Lower lobe of right lung (tissue), 2 donors: ENCODE measurements around the gene MYO1D. TPM values are rescaled to one million over a fixed set of nuclear protein-coding genes. Genes with fewer than 3 reads are reported as not detected.

ENCODE experiments used
- ATAC-seq, 2 donors: fragments of 200-7000 bp; cut with Tn5 transposase; one replicate each; pipeline ENCODE4 v1.9.1; 2020 to 2022; ENCODE audit warnings: mild to moderate bottlenecking in 2 of 2, moderate library complexity in 2 of 2
- DNase-seq: peaks from one replicate; pipeline ENCODE4 v3.0.0-alpha.2; 2020
- H3K27ac ChIP-seq: fragments of 200-600 bp; one replicate; pipeline ENCODE4 v1.8.0; 2022
- H3K27me3 ChIP-seq: fragments of 200-600 bp; one replicate; pipeline ENCODE4 v1.8.0; 2022; ENCODE audit warnings: low read depth
- H3K36me3 ChIP-seq: fragments of 200-600 bp; one replicate; pipeline ENCODE4 v1.8.0; 2022; ENCODE audit warnings: mild to moderate bottlenecking
- H3K4me1 ChIP-seq: fragments of 200-600 bp; one replicate; pipeline ENCODE4 v1.8.0; 2022
- H3K4me3 ChIP-seq: fragments of 200-600 bp; one replicate; pipeline ENCODE4 v1.8.0; 2022; ENCODE audit warnings: mild to moderate bottlenecking
- H3K9me3 ChIP-seq: fragments of 200-600 bp; one replicate; pipeline ENCODE4 v1.8.0; 2022
- intact Hi-C: fragments of 100-400 bp; cut with DNase I; formaldehyde crosslinking; loops from one replicate; pipeline ENCODE4 v1.11.0; 2022
- total RNA-seq: library from RNA; stranded (reverse); fragmentation: NEBNext Ultra II Directional; extraction: Animal tissue kit (Norgen Biotek cat#: 25700); gene quantifications from one replicate; pipeline ENCODE4 v1.2.1, GENCODE V29; 2021
- TF ChIP-seq, protein P1 (sequence below): fragments of 200-600 bp; IDR thresholded peaks from one replicate; pipeline ENCODE4 v1.8.0; 2022; ENCODE audit warnings: antibody characterized with exemption, mild to moderate bottlenecking
- donor health status: DM: no; HTN: yes; CAD: no; lungs with severe emphysema.

Gene MYO1D
- total RNA-seq, 1 donor from 2014 or later = 58.0 TPM

DNA sequence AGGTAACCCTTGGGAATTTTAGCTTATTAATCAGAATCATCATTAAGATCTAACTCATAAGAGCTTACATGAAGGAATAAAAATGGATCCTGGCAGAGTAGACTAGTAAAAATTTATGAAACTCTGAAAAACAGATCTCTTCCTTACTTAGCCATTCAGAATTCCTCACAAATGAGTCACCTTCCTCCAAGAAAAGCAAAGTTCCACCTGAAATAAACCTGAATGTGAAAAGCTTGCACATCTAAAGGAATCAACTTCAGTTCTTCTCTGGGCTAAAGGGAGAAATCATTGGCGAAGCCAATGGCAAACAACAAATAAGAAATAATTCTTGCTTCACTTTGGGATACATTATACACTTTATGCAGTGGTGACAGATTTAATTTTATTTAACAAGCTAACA is 22.7 kb downstream of the MYO1D start:
- DNase-seq = no peak
- ATAC-seq = no peak
- Histone ChIP-seq H3K9me3 (no peaks in the 10 kb centered on the region), H3K4me3 (no peak overlapping the region), H3K4me1 (peaks cover 8% of the 10 kb centered on the region), H3K27me3 (no peaks in the 10 kb centered on the region), H3K27ac (no peak overlapping the region), H3K36me3 (no peaks in the 10 kb centered on the region)
- intact Hi-C loops = no loop called here
- TF ChIP-seq, protein P1, sequence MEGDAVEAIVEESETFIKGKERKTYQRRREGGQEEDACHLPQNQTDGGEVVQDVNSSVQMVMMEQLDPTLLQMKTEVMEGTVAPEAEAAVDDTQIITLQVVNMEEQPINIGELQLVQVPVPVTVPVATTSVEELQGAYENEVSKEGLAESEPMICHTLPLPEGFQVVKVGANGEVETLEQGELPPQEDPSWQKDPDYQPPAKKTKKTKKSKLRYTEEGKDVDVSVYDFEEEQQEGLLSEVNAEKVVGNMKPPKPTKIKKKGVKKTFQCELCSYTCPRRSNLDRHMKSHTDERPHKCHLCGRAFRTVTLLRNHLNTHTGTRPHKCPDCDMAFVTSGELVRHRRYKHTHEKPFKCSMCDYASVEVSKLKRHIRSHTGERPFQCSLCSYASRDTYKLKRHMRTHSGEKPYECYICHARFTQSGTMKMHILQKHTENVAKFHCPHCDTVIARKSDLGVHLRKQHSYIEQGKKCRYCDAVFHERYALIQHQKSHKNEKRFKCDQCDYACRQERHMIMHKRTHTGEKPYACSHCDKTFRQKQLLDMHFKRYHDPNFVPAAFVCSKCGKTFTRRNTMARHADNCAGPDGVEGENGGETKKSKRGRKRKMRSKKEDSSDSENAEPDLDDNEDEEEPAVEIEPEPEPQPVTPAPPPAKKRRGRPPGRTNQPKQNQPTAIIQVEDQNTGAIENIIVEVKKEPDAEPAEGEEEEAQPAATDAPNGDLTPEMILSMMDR = no peak

DNA sequence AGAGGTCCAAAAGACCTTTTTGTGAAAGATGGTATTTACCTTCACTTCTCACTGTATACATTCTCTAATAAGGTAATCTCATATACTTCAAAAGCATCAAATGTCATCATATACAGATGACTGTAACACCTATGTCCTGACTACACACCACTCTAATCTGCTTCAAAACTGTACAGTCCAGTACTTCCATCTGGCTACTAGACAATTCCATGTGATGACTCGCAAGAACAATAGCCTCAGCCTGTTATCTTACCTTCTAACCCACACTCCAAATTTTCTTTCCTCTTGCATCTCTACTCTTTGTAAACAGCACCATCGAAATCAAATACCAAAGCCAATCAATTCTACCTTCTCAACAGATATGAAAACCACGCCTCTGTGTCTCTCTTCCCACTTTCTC is 24.1 kb downstream of the MYO1D start:
- DNase-seq = no peak
- TF ChIP-seq, protein P1 = no peak
- H3K4me3 ChIP-seq = no peak overlapping the region
- ATAC-seq = no peak
- intact Hi-C loops = no loop called here
- H3K9me3 ChIP-seq = no peaks in the 10 kb centered on the region
- H3K36me3 ChIP-seq = no peaks in the 10 kb centered on the region
- H3K4me1 ChIP-seq = peaks cover 8% of the 10 kb centered on the region
- no peak overlapping the region for H3K27ac ChIP-seq
- H3K27me3 ChIP-seq = no peaks in the 10 kb centered on the region

DNA sequence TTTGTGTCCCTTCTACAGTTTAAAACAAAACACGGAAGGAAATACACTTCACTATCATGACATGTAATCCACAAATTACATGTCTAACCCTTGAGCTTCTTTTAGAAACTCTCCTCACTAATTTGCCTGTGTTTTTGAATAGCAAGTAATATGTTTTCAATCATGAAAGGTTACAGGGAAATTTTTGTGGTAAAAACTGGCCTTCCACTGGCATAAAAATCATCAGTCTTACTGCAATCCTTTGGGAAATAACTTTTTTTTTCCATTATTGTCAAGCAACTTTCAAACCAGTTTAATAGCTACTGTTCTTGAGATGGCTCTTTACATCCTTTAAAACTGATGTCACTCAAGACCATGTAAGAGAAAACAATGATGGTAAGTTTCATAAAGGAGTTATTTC is 27.0 kb downstream of the MYO1D start:
- no peaks in the 10 kb centered on the region for H3K9me3 ChIP-seq
- TF ChIP-seq, protein P1 = no peak
- intact Hi-C loops = no loop called here
- no peak overlapping the region for H3K4me3 ChIP-seq
- DNase-seq (no peak), ATAC-seq (no peak)
- no peak overlapping the region for H3K27ac ChIP-seq
- peaks cover 8% of the 10 kb centered on the region for H3K4me1 ChIP-seq
- no peaks in the 10 kb centered on the region for H3K36me3 ChIP-seq
- no peaks in the 10 kb centered on the region for H3K27me3 ChIP-seq

DNA sequence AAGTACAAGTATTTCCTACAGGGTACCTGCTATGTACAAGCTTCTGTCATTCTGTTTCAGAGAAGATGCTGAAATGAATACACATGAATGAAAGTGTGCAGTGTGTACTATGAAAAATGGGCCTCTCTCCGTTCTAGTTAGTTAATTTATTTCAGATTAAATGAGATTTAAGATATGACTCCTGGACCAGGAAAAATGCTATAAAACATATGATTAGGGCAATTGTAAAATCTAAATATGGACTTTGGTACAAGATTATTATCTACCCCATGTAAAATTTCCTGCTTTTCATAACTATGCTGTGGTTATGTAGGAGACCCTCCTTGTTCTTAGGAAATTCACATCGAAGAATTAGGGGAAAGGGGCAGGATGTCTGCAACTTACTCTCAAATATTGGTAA is 28.9 kb downstream of the MYO1D start:
- ATAC-seq (no peak), DNase-seq (no peak)
- H3K4me1 ChIP-seq = no peaks in the 10 kb centered on the region
- TF ChIP-seq, protein P1 = no peak
- intact Hi-C loops = no loop called here
- no peaks in the 10 kb centered on the region for H3K27me3 ChIP-seq
- H3K4me3 ChIP-seq = no peak overlapping the region
- no peak overlapping the region for H3K27ac ChIP-seq
- H3K9me3 ChIP-seq = no peaks in the 10 kb centered on the region
- no peaks in the 10 kb centered on the region for H3K36me3 ChIP-seq

DNA sequence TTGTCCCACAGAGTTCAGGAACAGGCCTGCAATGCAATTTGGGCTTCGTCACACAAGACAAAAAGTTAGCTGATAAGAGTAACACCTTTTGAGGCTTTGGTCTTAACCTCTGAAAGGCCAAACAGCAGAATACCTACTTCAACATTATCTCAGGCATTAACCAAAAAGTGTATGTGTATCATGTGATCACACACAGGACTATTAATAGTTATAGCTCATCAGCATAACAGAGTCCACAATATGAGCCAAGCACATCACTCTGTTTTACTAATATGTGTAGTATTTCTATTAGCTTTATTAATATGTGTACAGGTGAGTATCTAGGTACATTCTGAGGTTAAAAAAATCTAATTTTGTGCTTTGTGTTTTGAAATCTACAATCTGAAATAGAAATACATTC is 30.8 kb downstream of the MYO1D start:
- DNase-seq = no peak
- intact Hi-C loops = no loop called here

More for the DNA sequence above, 30.8 kb downstream of the MYO1D start:
- TF ChIP-seq, protein P1 = no peak
- Histone ChIP-seq H3K9me3 (no peaks in the 10 kb centered on the region), H3K27ac (no peak overlapping the region), H3K36me3 (no peaks in the 10 kb centered on the region), H3K27me3 (no peaks in the 10 kb centered on the region), H3K4me3 (no peak overlapping the region), H3K4me1 (no peaks in the 10 kb centered on the region)
- ATAC-seq = no peak
